HG03354 (cell line): ENCODE results near the gene NR3C2.
A peak's percentile ranks its signal among the peaks of the same experiment; 100 is the strongest.

ENCODE experiments used
- ATAC-seq: cut with Tn5 transposase; IDR thresholded peaks from one replicate; pipeline ENCODE4 v1.9.1; 2021; ENCODE audit warnings: mild to moderate bottlenecking; ENCODE audit not compliant: unreplicated experiment, poor library complexity, severe bottlenecking

NR3C2 gene

GRCh38 chr4:148051403-148051802 lies 390.8 kb downstream of the NR3C2 start:
- ATAC-seq, result no peak

GRCh38 chr4:148048598-148048997 lies 393.6 kb downstream of the NR3C2 start:
- ATAC-seq, result no peak

- peak; percentile 95 for ATAC-seq
Observed at GRCh38 chr4:148044912-148045352, 397.3 kb downstream of the NR3C2 start.

GRCh38 chr4:148044089-148044911 lies 397.9 kb downstream of the NR3C2 start:
- ATAC-seq, result peak; percentile 10

GRCh38 chr4:148041606-148042329 lies 400.4 kb downstream of the NR3C2 start:
- ATAC-seq, result no peak

GRCh38 chr4:148034813-148035212 lies 407.4 kb downstream of the NR3C2 start:
- no peak for ATAC-seq

GRCh38 chr4:148030193-148030873 lies 411.9 kb downstream of the NR3C2 start:
- ATAC-seq, result no peak

- no peak for ATAC-seq
Observed at GRCh38 chr4:148029781-148030180, 412.4 kb downstream of the NR3C2 start.
